ENCODE results near the gene CYP1A2. TPM values are rescaled to one million over a fixed set of nuclear protein-coding genes. Genes with fewer than 3 reads are reported as not detected.

CYP1A2 gene
- total RNA-seq, 2 experiments from 2014 or later, result not detected

GRCh38 chr15:74749832-74750231 is 1.2 kb downstream of the CYP1A2 start:
- no peaks in the 10 kb centered on the region for H3K36me3 ChIP-seq (ENCODE audit: insufficient read depth, low read length)
- H3K27me3 Mint-ChIP-seq, result no peaks in the 10 kb centered on the region
- ChIA-PET CTCF (interaction anchor here (0.8 kb wide), 1 partner anchor 128 kb away, joined by 3 read pairs; no protein-coding TSS in a partner anchor), POLR2A (no interaction called here)
- TF ChIP-seq, protein P1, sequence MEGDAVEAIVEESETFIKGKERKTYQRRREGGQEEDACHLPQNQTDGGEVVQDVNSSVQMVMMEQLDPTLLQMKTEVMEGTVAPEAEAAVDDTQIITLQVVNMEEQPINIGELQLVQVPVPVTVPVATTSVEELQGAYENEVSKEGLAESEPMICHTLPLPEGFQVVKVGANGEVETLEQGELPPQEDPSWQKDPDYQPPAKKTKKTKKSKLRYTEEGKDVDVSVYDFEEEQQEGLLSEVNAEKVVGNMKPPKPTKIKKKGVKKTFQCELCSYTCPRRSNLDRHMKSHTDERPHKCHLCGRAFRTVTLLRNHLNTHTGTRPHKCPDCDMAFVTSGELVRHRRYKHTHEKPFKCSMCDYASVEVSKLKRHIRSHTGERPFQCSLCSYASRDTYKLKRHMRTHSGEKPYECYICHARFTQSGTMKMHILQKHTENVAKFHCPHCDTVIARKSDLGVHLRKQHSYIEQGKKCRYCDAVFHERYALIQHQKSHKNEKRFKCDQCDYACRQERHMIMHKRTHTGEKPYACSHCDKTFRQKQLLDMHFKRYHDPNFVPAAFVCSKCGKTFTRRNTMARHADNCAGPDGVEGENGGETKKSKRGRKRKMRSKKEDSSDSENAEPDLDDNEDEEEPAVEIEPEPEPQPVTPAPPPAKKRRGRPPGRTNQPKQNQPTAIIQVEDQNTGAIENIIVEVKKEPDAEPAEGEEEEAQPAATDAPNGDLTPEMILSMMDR (IDR thresholded peaks at IDR 0.05), result no peak
- H3K27ac ChIP-seq (ENCODE audit: low read depth in 1 of 2, low read length in 2 of 2), result no peak overlapping the region
- intact Hi-C loops (cut with DNase I, micrococcal nuclease), result no loop called here
- no peaks in the 10 kb centered on the region for H3K27me3 ChIP-seq (ENCODE audit: control insufficient read depth in 1 of 2, insufficient read depth in 2 of 2, low read length in 2 of 2)
- no peaks in the 10 kb centered on the region for H3K4me1 ChIP-seq (ENCODE audit: insufficient read depth, low read length)
- no peak overlapping the region for H3K27ac Mint-ChIP-seq
- no peaks in the 10 kb centered on the region for H3K9me3 ChIP-seq (ENCODE audit: control insufficient read depth in 1 of 2, insufficient read depth in 1 of 2, low read length in 2 of 2)
- H3K4me3 ChIP-seq (ENCODE audit: low read length), result no peak overlapping the region
- ATAC-seq (ENCODE audit: poor library complexity) (no peak), DNase-seq (no peak)
- no peaks in the 10 kb centered on the region for H3K9me3 Mint-ChIP-seq
- no peaks in the 10 kb centered on the region for H3K36me3 Mint-ChIP-seq (ENCODE audit: low read depth)
- H3K4me1 Mint-ChIP-seq (ENCODE audit: low read depth), result no peaks in the 10 kb centered on the region
- no peak overlapping the region for H3K4me3 Mint-ChIP-seq

DNA sequence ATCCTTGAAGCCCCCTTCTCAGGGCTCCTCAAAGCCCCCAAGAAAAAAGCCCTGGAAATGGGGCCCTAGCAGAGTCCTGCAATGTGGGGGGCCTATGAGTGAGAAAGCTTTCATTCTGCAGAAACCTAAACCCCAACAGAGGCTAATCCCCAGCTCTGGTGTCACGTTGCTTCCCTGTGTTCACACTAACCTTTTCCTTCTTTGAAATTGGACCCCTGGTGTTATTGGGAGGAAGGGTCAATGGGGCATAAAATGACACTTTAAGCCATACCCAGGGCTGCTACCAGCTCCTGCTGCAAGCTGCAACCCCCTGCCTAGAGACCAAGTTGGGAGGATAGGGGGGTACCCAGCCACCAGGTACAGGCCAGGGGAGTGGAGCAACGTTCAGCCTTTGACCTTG is 2.1 kb downstream of the CYP1A2 start:
- no peaks in the 10 kb centered on the region for H3K4me1 ChIP-seq (ENCODE audit: insufficient read depth, low read length)
- intact Hi-C loops (cut with DNase I, micrococcal nuclease), result no loop called here
- Mint-ChIP-seq H3K27ac (no peak overlapping the region), H3K36me3 (ENCODE audit: low read depth) (no peaks in the 10 kb centered on the region), H3K4me1 (ENCODE audit: low read depth) (no peaks in the 10 kb centered on the region), H3K4me3 (no peak overlapping the region), H3K27me3 (no peaks in the 10 kb centered on the region), H3K9me3 (no peaks in the 10 kb centered on the region)
- H3K27me3 ChIP-seq (ENCODE audit: control insufficient read depth in 1 of 2, insufficient read depth in 2 of 2, low read length in 2 of 2), result no peaks in the 10 kb centered on the region
- H3K9me3 ChIP-seq (ENCODE audit: control insufficient read depth in 1 of 2, insufficient read depth in 1 of 2, low read length in 2 of 2), result no peaks in the 10 kb centered on the region
- CTCF ChIA-PET, result interaction anchor here (0.8 kb wide), 1 partner anchor 129 kb away, joined by 3 read pairs; no protein-coding TSS in a partner anchor
- no peak for ATAC-seq (ENCODE audit: poor library complexity)
- no peak overlapping the region for H3K4me3 ChIP-seq (ENCODE audit: low read length)
- no peak overlapping the region for H3K27ac ChIP-seq (ENCODE audit: low read depth in 1 of 2, low read length in 2 of 2)
- TF ChIP-seq, protein P1 (IDR thresholded peaks at IDR 0.05), result no peak
- DNase-seq, result no peak
- H3K36me3 ChIP-seq (ENCODE audit: insufficient read depth, low read length), result no peaks in the 10 kb centered on the region
- POLR2A ChIA-PET, result no interaction called here

GRCh38 chr15:74752011-74752410 is 3.4 kb downstream of the CYP1A2 start:
- DNase-seq (no peak), ATAC-seq (ENCODE audit: poor library complexity) (no peak)
- Histone ChIP-seq H3K4me3 (ENCODE audit: low read length) (no peak overlapping the region), H3K36me3 (ENCODE audit: insufficient read depth, low read length) (no peaks in the 10 kb centered on the region), H3K4me1 (ENCODE audit: insufficient read depth, low read length) (no peaks in the 10 kb centered on the region), H3K27ac (ENCODE audit: low read depth in 1 of 2, low read length in 2 of 2) (no peak overlapping the region), H3K9me3 (ENCODE audit: control insufficient read depth in 1 of 2, insufficient read depth in 1 of 2, low read length in 2 of 2) (no peaks in the 10 kb centered on the region), H3K27me3 (ENCODE audit: control insufficient read depth in 1 of 2, insufficient read depth in 2 of 2, low read length in 2 of 2) (no peaks in the 10 kb centered on the region)
- Mint-ChIP-seq H3K27me3 (no peaks in the 10 kb centered on the region), H3K4me1 (ENCODE audit: low read depth) (no peaks in the 10 kb centered on the region), H3K27ac (no peak overlapping the region), H3K36me3 (ENCODE audit: low read depth) (no peaks in the 10 kb centered on the region), H3K4me3 (no peak overlapping the region), H3K9me3 (no peaks in the 10 kb centered on the region)
- TF ChIP-seq, protein P1 (IDR thresholded peaks at IDR 0.05), result no peak
- ChIA-PET POLR2A (no interaction called here), CTCF (no interaction called here)
- intact Hi-C loops (cut with DNase I, micrococcal nuclease), result no loop called here

Data from CD4-positive, alpha-beta T cell (primary cell).